Transverse colon (tissue), 3 donors: ENCODE measurements around the gene ITIH4.

Source experiments
- POLR2A ChIP-seq: fragments of 450-650 bp; IDR thresholded peaks from one replicate; pipeline ENCODE4 v1.6.1; 2016; ENCODE audit warnings: antibody characterized with exemption, mild to moderate bottlenecking, moderate library complexity
- POLR2AphosphoS5 ChIP-seq, 3 donors: sonication (generic); formaldehyde crosslinking; IDR thresholded peaks; one replicate each; pipeline ENCODE4 v1.6.1; 2016; ENCODE audit warnings: antibody characterized with exemption in 3 of 3

DNA sequence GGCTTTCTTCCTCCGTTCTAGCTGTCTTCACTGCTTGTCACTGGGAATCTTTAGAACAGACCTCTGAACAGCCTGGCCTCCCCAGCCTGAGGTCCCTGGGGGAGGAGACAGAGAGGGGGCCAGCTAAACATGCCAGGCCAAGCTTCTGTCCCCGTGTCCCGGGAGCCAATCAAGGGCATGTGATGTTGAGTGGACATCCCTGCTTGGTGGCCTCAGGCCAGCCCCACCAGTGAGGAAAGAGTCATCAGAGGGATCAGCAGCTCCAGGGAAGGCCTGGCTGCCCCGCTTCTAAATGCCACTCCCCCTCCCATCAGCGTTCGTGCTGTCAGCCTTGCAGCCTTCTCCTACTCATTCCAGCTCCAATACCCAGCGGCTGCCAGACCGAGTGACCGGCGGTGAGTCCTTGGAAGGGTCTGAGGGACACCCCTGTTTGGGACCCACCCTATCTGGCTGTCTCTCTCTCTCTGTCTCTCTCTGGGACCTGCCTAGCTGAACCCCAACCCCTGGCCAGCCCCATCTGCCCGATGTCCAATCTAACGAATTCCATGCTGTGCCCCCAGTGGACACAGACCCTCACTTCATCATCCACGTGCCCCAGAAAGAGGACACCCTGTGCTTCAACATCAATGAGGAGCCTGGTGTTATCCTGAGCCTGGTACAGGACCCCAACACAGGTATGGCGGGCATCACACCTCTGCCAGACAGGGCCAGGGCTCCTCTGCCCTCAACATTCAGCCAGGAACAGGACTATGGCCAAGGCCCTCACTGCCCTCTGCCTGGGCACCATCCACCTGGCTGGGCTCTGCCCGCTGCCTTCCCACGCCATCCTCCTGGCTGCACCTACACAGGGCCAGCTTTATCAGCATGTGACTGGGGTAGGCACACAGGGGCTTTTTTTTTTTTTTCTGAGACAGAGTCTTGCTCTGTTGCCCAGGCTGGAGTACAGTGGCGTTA lies 42.5 kb downstream of the ITIH4 start:
- no peak for TF ChIP-seq POLR2AphosphoS5 (IDR thresholded peaks at IDR 0.05)
- TF ChIP-seq POLR2A, result no peak
